Activated CD8-positive, alpha-beta T cell treated with anti-CD3 and anti-CD28 coated beads, Interleukin-2, amount 10 ng/mL, durations not matched to agents 7 days and 5 days (primary cell): ENCODE data around the gene DDAH2. TPM values are rescaled to one million over a fixed set of nuclear protein-coding genes. Genes with fewer than 3 reads are reported as not detected.

Experiments
- ATAC-seq: fragments of 150-1000 bp; cut with Tn5 transposase; one replicate; pipeline ENCODE4 v1.10.0; 2021; ENCODE audit warnings: moderate library complexity
- CTCF ChIA-PET: fragments of 350-600 bp; sonication (Branson Sonifier 250); formaldehyde crosslinking; loops from one replicate; lab custom pipeline; 2021; ENCODE audit warnings: antibody characterized with exemption; lab: Charles Lee
- POLR2A ChIA-PET: fragments of 350-600 bp; sonication (Branson Sonifier 250); formaldehyde crosslinking; loops from one replicate; lab custom pipeline; 2021; ENCODE audit warnings: antibody characterized with exemption; lab: Charles Lee
- DNase-seq: peaks from one replicate; pipeline ENCODE4 v3.0.0-alpha.2; 2020
- H3K27ac Mint-ChIP-seq: one replicate; pipeline ENCODE4 v1.8.0; 2021; ENCODE audit warnings: mild to moderate bottlenecking, mixed read lengths
- H3K27me3 Mint-ChIP-seq: one replicate; pipeline ENCODE4 v1.8.0; 2021; ENCODE audit warnings: low read depth, mixed read lengths
- H3K36me3 Mint-ChIP-seq: one replicate; pipeline ENCODE4 v1.8.0; 2021; ENCODE audit warnings: low read depth, mixed read lengths
- H3K4me1 Mint-ChIP-seq: one replicate; pipeline ENCODE4 v1.8.0; 2021; ENCODE audit warnings: low read depth, mixed read lengths
- H3K4me3 Mint-ChIP-seq: one replicate; pipeline ENCODE4 v1.8.0; 2021; ENCODE audit warnings: mild to moderate bottlenecking, mixed read lengths
- H3K9me3 Mint-ChIP-seq: one replicate; pipeline ENCODE4 v1.8.0; 2022; ENCODE audit warnings: mixed read lengths; ENCODE audit not compliant: insufficient read depth
- total RNA-seq, 2 experiments: library from RNA; stranded (reverse); gene quantifications; one replicate each; pipeline ENCODE4 v1.2.3, GENCODE V29; 2021

Gene DDAH2
- total RNA-seq, 2 experiments from 2014 or later, result 31.9 to 33.7 TPM

- no peak overlapping the region for H3K27ac Mint-ChIP-seq
- ATAC-seq (no peak), DNase-seq (no peak)
- H3K27me3 Mint-ChIP-seq, result no peaks in the 10 kb centered on the region
- CTCF ChIA-PET, result interaction anchor here (0.5 to 1.6 kb wide), 7 partner anchors 8 to 91 kb away, joined by 3 to 7 read pairs (median 3); partner anchors contain the start of gene LY6G5C
- H3K9me3 Mint-ChIP-seq, result no peaks in the 10 kb centered on the region
- H3K36me3 Mint-ChIP-seq, result peaks cover 40% of the 10 kb centered on the region
- peaks cover 4% of the 10 kb centered on the region for H3K4me1 Mint-ChIP-seq
- POLR2A ChIA-PET, result no interaction called here
- no peak overlapping the region for H3K4me3 Mint-ChIP-seq
Observed at GRCh38 chr6:31689249-31690110, 39.6 kb downstream of the DDAH2 start.

DNA sequence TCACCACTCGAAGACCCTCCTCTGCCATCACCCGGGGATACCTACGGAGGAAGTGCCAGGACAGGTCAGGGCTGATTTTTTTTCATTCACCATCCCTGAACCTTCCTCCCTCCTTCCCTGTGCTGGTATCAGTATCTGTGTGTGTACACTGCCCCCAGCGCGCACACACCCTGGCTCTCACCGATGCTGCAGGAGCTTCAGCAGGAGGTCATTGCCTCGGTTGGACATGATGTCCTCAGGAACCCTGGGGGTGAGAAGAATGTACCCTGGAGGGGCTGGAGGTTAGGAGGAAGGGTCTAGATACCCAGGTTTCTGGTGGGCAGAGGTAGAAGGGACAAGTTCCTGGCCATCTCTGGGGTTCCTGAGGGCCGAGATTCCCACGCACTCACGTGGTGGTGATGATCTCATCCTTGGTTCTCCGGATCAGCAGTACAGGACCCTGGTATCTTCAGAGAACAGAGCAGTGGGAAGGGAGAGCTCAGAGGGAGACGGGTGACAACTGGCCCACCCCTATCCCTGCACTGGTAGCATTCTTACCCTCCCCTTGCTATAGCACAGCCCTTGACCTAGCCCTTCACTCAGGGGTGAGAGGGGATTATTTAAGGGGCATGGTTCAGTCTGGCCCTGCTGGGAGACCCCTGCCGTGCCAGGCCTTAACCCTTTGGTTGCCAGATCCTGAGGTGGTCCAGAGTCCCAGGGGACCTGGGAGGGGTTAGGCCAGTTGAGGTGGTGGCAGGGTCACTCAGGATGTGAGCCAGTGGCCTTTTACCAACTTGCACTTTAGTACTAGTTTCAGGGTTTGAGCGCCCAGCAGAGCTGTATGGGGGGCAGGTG, 41.0 kb downstream of the DDAH2 start:
- CTCF ChIA-PET, result interaction anchor here (1.1 kb wide), 1 partner anchor 82 kb away, joined by 3 read pairs; no protein-coding TSS in a partner anchor
- Mint-ChIP-seq H3K4me1 (peaks cover 4% of the 10 kb centered on the region), H3K9me3 (no peaks in the 10 kb centered on the region), H3K27ac (no peak overlapping the region), H3K4me3 (no peak overlapping the region), H3K36me3 (peaks cover 40% of the 10 kb centered on the region), H3K27me3 (no peaks in the 10 kb centered on the region)
- POLR2A ChIA-PET, result no interaction called here
- no peak for ATAC-seq
- no peak for DNase-seq

DNA sequence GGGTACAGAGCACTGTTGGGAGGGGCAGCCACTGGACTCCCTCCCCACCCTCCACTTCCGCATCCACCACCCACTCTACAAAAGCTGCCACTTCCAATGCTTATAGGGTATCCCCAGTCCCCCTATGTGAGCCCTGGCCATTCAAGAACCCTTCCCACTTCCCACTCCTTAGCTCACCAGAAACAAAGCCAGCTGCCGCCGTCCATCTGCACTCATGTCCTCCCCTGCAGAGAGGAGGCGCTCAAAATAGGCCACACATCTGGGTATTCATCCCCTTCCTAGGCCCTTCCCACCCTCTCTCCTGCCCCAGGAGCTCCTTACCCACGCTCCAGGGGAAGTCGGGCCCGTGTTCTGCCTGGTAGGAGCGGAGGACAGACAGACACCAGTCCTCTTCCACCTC, 41.8 kb downstream of the DDAH2 start:
- DNase-seq (no peak), ATAC-seq (no peak)
- Mint-ChIP-seq H3K27ac (no peak overlapping the region), H3K36me3 (peaks cover 36% of the 10 kb centered on the region), H3K9me3 (no peaks in the 10 kb centered on the region), H3K4me3 (no peak overlapping the region), H3K4me1 (peaks cover 4% of the 10 kb centered on the region), H3K27me3 (no peaks in the 10 kb centered on the region)
- CTCF ChIA-PET, result no interaction called here
- POLR2A ChIA-PET, result no interaction called here

- Mint-ChIP-seq H3K36me3 (peaks cover 37% of the 10 kb centered on the region), H3K27me3 (no peaks in the 10 kb centered on the region), H3K4me3 (no peak overlapping the region), H3K9me3 (no peaks in the 10 kb centered on the region), H3K27ac (no peak overlapping the region), H3K4me1 (peaks cover 10% of the 10 kb centered on the region)
- ChIA-PET POLR2A (no interaction called here), CTCF (no interaction called here)
- no peak for ATAC-seq
- DNase-seq, result no peak
Observed at GRCh38 chr6:31686483-31686882, 42.6 kb downstream of the DDAH2 start.

DNA sequence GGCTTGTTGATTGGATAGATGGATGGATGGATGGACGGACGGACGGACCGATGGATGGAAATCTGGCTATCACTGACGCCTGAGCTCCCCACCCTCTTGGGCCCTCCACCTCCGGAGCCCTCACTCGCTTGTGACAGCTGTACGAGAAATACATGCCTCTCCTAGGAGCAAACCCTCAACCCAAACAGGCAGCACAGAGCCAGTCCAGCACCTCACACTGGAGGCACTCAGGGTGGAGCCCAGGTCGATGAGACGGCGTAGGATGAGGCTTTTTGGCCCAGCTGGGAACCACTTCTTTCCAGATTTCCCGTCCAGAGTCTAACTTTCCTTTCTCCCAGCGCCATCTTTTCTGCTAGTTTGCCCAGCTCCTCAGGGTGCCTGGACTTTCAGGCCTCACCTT, 45.5 kb downstream of the DDAH2 start:
- H3K4me3 Mint-ChIP-seq, result no peak overlapping the region
- DNase-seq, result no peak
- H3K9me3 Mint-ChIP-seq, result no peaks in the 10 kb centered on the region
- H3K4me1 Mint-ChIP-seq, result peaks cover 32% of the 10 kb centered on the region
- H3K27me3 Mint-ChIP-seq, result no peaks in the 10 kb centered on the region
- no peak overlapping the region for H3K27ac Mint-ChIP-seq
- ChIA-PET CTCF (no interaction called here), POLR2A (no interaction called here)
- ATAC-seq, result no peak
- peaks cover 19% of the 10 kb centered on the region for H3K36me3 Mint-ChIP-seq

DNA sequence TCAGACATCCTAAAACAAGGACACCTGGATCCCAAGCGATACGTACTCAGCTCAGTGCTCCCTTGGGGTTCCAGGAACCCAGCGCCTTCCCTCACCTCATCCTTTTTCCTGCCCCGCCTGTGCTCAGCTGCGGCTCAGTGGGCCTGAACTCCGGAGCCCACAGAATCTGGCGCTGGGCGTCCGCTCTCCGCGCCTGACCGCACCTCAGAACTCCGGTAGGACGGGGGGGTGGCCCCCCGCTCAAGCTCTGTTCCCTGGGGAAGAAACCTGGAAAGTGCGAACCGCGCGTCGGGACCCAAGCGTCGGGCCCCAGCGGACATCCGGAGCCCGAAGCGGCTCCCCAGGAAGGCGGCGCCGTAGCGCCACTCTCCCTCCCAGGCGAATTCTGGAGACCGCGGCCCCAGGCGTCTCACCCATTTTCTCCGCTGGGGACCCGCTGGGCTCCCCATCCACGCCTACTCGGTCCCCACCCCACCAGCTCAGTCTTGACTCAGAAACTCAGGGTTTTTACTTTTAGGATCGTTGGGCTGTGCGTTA, 47.9 kb downstream of the DDAH2 start:
- Mint-ChIP-seq H3K4me1 (peaks cover 43% of the 10 kb centered on the region), H3K9me3 (no peaks in the 10 kb centered on the region), H3K4me3 (peak overlapping the region; percentile 62), H3K27me3 (no peaks in the 10 kb centered on the region), H3K27ac (peak overlapping the region; percentile 58), H3K36me3 (peaks cover 13% of the 10 kb centered on the region)
- POLR2A ChIA-PET, result interaction anchor here (0.7 to 1.3 kb wide), 4 partner anchors 21 to 136 kb away, joined by 3 to 4 read pairs (median 3); partner anchors contain the start of gene C6orf47
- DNase-seq (peak; percentile 45), ATAC-seq (peak; percentile 77)
- CTCF ChIA-PET, result interaction anchor here (0.8 to 2.2 kb wide), 12 partner anchors 9 to 217 kb away, joined by 3 to 25 read pairs (median 4); partner anchors contain the start of genes ABHD16A, DDAH2 and NEU1

GRCh38 chr6:31680226-31681134, 48.6 kb downstream of the DDAH2 start, which contains the start of gene LY6G5C:
Gene LY6G5C (minus strand): TSS chr6:31681067. CDS start chr6:31680373, 694 bp downstream.
- POLR2A ChIA-PET, result interaction anchor here (0.7 to 1.3 kb wide), 4 partner anchors 20 to 59 kb away, joined by 3 to 4 read pairs (median 3); partner anchors contain the start of gene C6orf47
- CTCF ChIA-PET, result interaction anchor here (0.6 to 2.2 kb wide), 15 partner anchors 9 to 272 kb away, joined by 3 to 25 read pairs (median 4); partner anchors contain the start of genes ABHD16A and NEU1
- Mint-ChIP-seq H3K27ac (peak within 1 kb of the TSS; percentile 58), H3K4me1 (peaks cover 43% of the 10 kb centered on the region), H3K4me3 (peak within 1 kb of the TSS; percentile 62), H3K27me3 (no peaks in the 10 kb centered on the region), H3K36me3 (peaks cover 11% of the 10 kb centered on the region), H3K9me3 (no peaks in the 10 kb centered on the region)
- DNase-seq (peak; percentile 76), ATAC-seq (peak; percentile 70)

GRCh38 chr6:31677955-31678354, 51.1 kb downstream of the DDAH2 start:
- ATAC-seq, result no peak
- Mint-ChIP-seq H3K4me3 (no peak overlapping the region), H3K27me3 (no peaks in the 10 kb centered on the region), H3K4me1 (peaks cover 43% of the 10 kb centered on the region), H3K36me3 (peaks cover 9% of the 10 kb centered on the region), H3K27ac (no peak overlapping the region), H3K9me3 (no peaks in the 10 kb centered on the region)
- DNase-seq, result no peak
- ChIA-PET POLR2A (interaction anchor here (0.6 to 1.3 kb wide), 2 partner anchors 13 to 284 kb away, joined by 3 read pairs; partner anchors contain the start of gene GPANK1), CTCF (interaction anchor here (0.7 to 1.8 kb wide), 2 partner anchors 13 to 60 kb away, joined by 4 to 7 read pairs; no protein-coding TSS in a partner anchor)
